Measurements from ENCODE around the gene MBOAT1.

GRCh38 chr6:20099156-20099555 is 113.1 kb downstream of the MBOAT1 start:
- TF ChIP-seq RAD21 (conservative IDR thresholded peaks at IDR 0.05 in 1 of 2, IDR thresholded peaks at IDR 0.05 in 1 of 2) (no peak), EP300 (IDR thresholded peaks at IDR 0.05) (no peak), POLR2A (IDR thresholded peaks at IDR 0.05; ENCODE audit: low read length) (no peak), CTCF (IDR thresholded peaks at IDR 0.05) (no peak), HDAC2 (IDR thresholded peaks at IDR 0.05) (no peak), ELK1 (IDR thresholded peaks at IDR 0.05; ENCODE audit: low read depth, low read length) (no peak), REST (IDR thresholded peaks at IDR 0.05) (no peak), E2F6 (IDR thresholded peaks at IDR 0.05; ENCODE audit: borderline replicate concordance, low read depth) (no peak), CHD2 (IDR thresholded peaks at IDR 0.05; ENCODE audit: low read length, partially characterized antibody) (no peak), ZFP36 (IDR thresholded peaks at IDR 0.05; ENCODE audit: borderline replicate concordance, partially characterized antibody) (no peak), RCOR1 (IDR thresholded peaks at IDR 0.05; ENCODE audit: low read depth, low read length) (no peak)

Data from A549 (cell line).